ENCODE results near the gene AGTR1. TPM values are rescaled to one million over a fixed set of nuclear protein-coding genes. Genes with fewer than 3 reads are reported as not detected.

Gene AGTR1
- total and polyA plus RNA-seq, 10 of the 15 experiments (the other 5 are each of a cell fraction or from before 2014, with no cell fraction given): not detected

DNA sequence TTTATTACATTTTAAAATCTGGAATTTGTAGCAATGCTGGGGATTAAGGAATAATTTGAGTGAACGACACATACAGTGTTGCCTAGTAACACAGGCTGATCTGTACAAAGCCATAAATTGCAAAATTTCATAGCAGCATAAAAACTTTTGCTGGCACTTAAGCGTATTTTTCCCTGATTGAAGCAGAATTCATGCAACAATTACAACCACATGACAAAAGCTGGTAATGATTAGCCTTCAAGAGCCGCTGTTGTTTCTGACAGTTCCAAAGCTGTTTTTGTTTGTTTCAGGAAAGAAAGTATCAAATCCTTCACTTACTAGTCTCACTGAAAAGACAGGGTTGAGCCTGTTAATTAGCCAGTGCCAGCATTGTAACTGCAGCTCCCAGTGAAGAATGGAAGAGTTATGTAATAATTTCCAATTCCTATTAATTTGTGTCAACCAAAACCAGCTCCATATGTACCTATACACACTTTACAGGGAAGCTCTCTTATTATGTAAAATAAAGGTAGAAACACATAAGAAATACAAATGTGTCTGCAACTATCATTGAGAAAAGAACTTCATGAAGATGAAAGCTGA is 60.7 kb downstream of the AGTR1 start:
- no peak overlapping the region for H3K4me3 ChIP-seq
- H3K27me3 ChIP-seq (replicated peaks in 1 of 2; ENCODE audit: control insufficient read depth in 2 of 2, insufficient read depth in 2 of 2, low read length in 1 of 2): no peaks in the 10 kb centered on the region
- BruUV-seq (replicated peaks): no TSS peak
- no peak for ATAC-seq
- intact Hi-C loops (cut with micrococcal nuclease; ENCODE audit: unreplicated experiment) (no loop called here), in situ Hi-C loops (cut with MboI) (no loop called here)
- ChIA-PET SMC1A (ENCODE audit: uncharacterized antibody, unreplicated experiment) (interaction anchor here (0.6 to 1.5 kb wide), 2 partner anchors 24 to 432 kb away, joined by 3 to 4 read pairs; no protein-coding TSS in a partner anchor), RAD21 (ENCODE audit: unreplicated experiment) (no interaction called here), CTCF (interaction anchor here (0.6 kb wide), 1 partner anchor 9 kb away, joined by 3 read pairs; no protein-coding TSS in a partner anchor), POLR2A (interaction anchor here (1.0 kb wide), 1 partner anchor 16 kb away, joined by 3 read pairs; no protein-coding TSS in a partner anchor)
- no peaks in the 10 kb centered on the region for H3K4me1 ChIP-seq (ENCODE audit: control insufficient read depth, insufficient read depth, low read length)
- TF ChIP-seq SRF (IDR thresholded peaks at IDR 0.05; ENCODE audit: low read depth in 2 of 2, low read length in 2 of 2): no peak
- TF ChIP-seq, protein P1, sequence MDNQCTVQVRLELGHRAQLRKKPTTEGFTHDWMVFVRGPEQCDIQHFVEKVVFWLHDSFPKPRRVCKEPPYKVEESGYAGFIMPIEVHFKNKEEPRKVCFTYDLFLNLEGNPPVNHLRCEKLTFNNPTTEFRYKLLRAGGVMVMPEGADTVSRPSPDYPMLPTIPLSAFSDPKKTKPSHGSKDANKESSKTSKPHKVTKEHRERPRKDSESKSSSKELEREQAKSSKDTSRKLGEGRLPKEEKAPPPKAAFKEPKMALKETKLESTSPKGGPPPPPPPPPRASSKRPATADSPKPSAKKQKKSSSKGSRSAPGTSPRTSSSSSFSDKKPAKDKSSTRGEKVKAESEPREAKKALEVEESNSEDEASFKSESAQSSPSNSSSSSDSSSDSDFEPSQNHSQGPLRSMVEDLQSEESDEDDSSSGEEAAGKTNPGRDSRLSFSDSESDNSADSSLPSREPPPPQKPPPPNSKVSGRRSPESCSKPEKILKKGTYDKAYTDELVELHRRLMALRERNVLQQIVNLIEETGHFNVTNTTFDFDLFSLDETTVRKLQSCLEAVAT (IDR thresholded peaks at IDR 0.05): no peak
- TF ChIP-seq YY1 (IDR thresholded peaks at IDR 0.05; ENCODE audit: low read depth, low read length): no peak
- TF ChIP-seq, protein P2, sequence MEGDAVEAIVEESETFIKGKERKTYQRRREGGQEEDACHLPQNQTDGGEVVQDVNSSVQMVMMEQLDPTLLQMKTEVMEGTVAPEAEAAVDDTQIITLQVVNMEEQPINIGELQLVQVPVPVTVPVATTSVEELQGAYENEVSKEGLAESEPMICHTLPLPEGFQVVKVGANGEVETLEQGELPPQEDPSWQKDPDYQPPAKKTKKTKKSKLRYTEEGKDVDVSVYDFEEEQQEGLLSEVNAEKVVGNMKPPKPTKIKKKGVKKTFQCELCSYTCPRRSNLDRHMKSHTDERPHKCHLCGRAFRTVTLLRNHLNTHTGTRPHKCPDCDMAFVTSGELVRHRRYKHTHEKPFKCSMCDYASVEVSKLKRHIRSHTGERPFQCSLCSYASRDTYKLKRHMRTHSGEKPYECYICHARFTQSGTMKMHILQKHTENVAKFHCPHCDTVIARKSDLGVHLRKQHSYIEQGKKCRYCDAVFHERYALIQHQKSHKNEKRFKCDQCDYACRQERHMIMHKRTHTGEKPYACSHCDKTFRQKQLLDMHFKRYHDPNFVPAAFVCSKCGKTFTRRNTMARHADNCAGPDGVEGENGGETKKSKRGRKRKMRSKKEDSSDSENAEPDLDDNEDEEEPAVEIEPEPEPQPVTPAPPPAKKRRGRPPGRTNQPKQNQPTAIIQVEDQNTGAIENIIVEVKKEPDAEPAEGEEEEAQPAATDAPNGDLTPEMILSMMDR (IDR thresholded peaks at IDR 0.05 in 2 of 3, conservative IDR thresholded peaks at IDR 0.05 in 1 of 3; ENCODE audit: control insufficient read depth in 2 of 3, extremely low read depth in 1 of 3, insufficient read depth in 1 of 3, low read depth in 3 of 3, low read length in 3 of 3): no peak
- TF ChIP-seq PML (IDR thresholded peaks at IDR 0.05; ENCODE audit: low read length): no peak
- no peak for TF ChIP-seq EED (IDR thresholded peaks at IDR 0.05; ENCODE audit: low read depth)
- TF ChIP-seq ZNF274 (IDR thresholded peaks at IDR 0.05; ENCODE audit: insufficient read depth, insufficient read length): no peak
- TF ChIP-seq ZZZ3 (IDR thresholded peaks at IDR 0.05; ENCODE audit: control insufficient read depth, insufficient read length, low read depth): no peak
- TF ChIP-seq MYC (IDR thresholded peaks at IDR 0.05; ENCODE audit: insufficient read depth, insufficient read length, insufficient replicate concordance, low read length, severe bottlenecking): no peak
- TF ChIP-seq PAX5 (IDR thresholded peaks at IDR 0.05; ENCODE audit: borderline replicate concordance, low read depth, low read length): no peak
- no peak for TF ChIP-seq CREM (IDR thresholded peaks at IDR 0.05; ENCODE audit: low read depth)
- no peak for TF ChIP-seq SREBF2 (IDR thresholded peaks at IDR 0.05; ENCODE audit: low read length)
- TF ChIP-seq, protein P3, sequence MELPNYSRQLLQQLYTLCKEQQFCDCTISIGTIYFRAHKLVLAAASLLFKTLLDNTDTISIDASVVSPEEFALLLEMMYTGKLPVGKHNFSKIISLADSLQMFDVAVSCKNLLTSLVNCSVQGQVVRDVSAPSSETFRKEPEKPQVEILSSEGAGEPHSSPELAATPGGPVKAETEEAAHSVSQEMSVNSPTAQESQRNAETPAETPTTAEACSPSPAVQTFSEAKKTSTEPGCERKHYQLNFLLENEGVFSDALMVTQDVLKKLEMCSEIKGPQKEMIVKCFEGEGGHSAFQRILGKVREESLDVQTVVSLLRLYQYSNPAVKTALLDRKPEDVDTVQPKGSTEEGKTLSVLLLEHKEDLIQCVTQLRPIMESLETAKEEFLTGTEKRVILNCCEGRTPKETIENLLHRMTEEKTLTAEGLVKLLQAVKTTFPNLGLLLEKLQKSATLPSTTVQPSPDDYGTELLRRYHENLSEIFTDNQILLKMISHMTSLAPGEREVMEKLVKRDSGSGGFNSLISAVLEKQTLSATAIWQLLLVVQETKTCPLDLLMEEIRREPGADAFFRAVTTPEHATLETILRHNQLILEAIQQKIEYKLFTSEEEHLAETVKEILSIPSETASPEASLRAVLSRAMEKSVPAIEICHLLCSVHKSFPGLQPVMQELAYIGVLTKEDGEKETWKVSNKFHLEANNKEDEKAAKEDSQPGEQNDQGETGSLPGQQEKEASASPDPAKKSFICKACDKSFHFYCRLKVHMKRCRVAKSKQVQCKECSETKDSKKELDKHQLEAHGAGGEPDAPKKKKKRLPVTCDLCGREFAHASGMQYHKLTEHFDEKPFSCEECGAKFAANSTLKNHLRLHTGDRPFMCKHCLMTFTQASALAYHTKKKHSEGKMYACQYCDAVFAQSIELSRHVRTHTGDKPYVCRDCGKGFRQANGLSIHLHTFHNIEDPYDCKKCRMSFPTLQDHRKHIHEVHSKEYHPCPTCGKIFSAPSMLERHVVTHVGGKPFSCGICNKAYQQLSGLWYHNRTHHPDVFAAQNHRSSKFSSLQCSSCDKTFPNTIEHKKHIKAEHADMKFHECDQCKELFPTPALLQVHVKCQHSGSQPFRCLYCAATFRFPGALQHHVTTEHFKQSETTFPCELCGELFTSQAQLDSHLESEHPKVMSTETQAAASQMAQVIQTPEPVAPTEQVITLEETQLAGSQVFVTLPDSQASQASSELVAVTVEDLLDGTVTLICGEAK (IDR thresholded peaks at IDR 0.05; ENCODE audit: borderline replicate concordance): no peak
- TF ChIP-seq RFX5 (IDR thresholded peaks at IDR 0.05; ENCODE audit: low read depth, low read length): no peak
- no peak for TF ChIP-seq NR2F1 (conservative IDR thresholded peaks at IDR 0.05)
- TF ChIP-seq RBBP5 (conservative IDR thresholded peaks at IDR 0.05): no peak
- TF ChIP-seq POLR2A (IDR thresholded peaks at IDR 0.05; ENCODE audit: low read depth, low read length): no peak
- TF ChIP-seq BRCA1 (IDR thresholded peaks at IDR 0.05; ENCODE audit: low read depth, low read length): no peak
- TF ChIP-seq POLR2AphosphoS5 (IDR thresholded peaks at IDR 0.05; ENCODE audit: low read length): no peak
- H3K36me3 ChIP-seq (ENCODE audit: control insufficient read depth in 2 of 2, insufficient read depth in 2 of 2, low read length in 1 of 2): no peaks in the 10 kb centered on the region
- no peaks in the 10 kb centered on the region for H3K9me3 ChIP-seq (replicated peaks; ENCODE audit: control insufficient read depth, insufficient read depth, low read length)
- no peak for FAIRE-seq
- WGBS (ENCODE audit: insufficient coverage, insufficient replicate concordance, low lambda C conversion rate, missing lambda C conversion rate): 43% methylated on average over 3 of the region's 3 CpGs
- H3K79me2 ChIP-seq (ENCODE audit: control insufficient read depth, insufficient read depth, low read length): no peaks in the 10 kb centered on the region
- no peak overlapping the region for H3K27ac ChIP-seq (ENCODE audit: control insufficient read depth, insufficient read depth)
- H3K4me2 ChIP-seq (ENCODE audit: control insufficient read depth, insufficient read depth): no peak overlapping the region
- DNase-seq (ENCODE audit: low read depth, low spot score): no peak
- no peak overlapping the region for H2AFZ ChIP-seq (ENCODE audit: control insufficient read depth, low read depth, low read length)
- H3K9ac ChIP-seq (ENCODE audit: control insufficient read depth, insufficient read depth, low read length): no peak overlapping the region
- H4K20me1 ChIP-seq (ENCODE audit: control insufficient read depth, insufficient read depth): no peaks in the 10 kb centered on the region
